Trophoblast cell (in vitro differentiated cells and primary cell): ENCODE measurements around the gene CPNE7.
A peak's percentile ranks its signal among the peaks of the same experiment; 100 is the strongest.

Experiments used
- DNase-seq, 2 donors: peaks; one replicate each; pipeline ENCODE4 v3.0.0-alpha.2; 2016
- H2AFZ ChIP-seq: 2 replicates; pipeline ENCODE4 v1.6.1; 2013; ENCODE audit warnings: low read length, moderate library complexity, mild to moderate bottlenecking; ENCODE audit not compliant: insufficient read depth, poor library complexity
- H2AK5ac ChIP-seq: 2 replicates; pipeline ENCODE4 v1.6.1; 2013; ENCODE audit warnings: mild to moderate bottlenecking, low read length
- H2BK120ac ChIP-seq: 2 replicates; pipeline ENCODE4 v1.6.1; 2013; ENCODE audit warnings: low read length, mild to moderate bottlenecking, moderate library complexity; ENCODE audit not compliant: insufficient read depth, poor library complexity
- H2BK12ac ChIP-seq: 2 replicates; pipeline ENCODE4 v1.6.1; 2013; ENCODE audit warnings: mild to moderate bottlenecking, low read length, moderate library complexity
- H2BK5ac ChIP-seq: 2 replicates; pipeline ENCODE4 v1.6.1; 2013; ENCODE audit warnings: low read length, low read depth, moderate library complexity, mild to moderate bottlenecking; ENCODE audit not compliant: poor library complexity
- H3K14ac ChIP-seq: 2 replicates; pipeline ENCODE4 v1.6.1; 2013; ENCODE audit warnings: mild to moderate bottlenecking, low read length
- H3K18ac ChIP-seq: 2 replicates; pipeline ENCODE4 v1.6.1; 2013; ENCODE audit warnings: mild to moderate bottlenecking, low read length
- H3K23ac ChIP-seq: 2 replicates; pipeline ENCODE4 v1.6.1; 2013; ENCODE audit warnings: low read length
- H3K27ac ChIP-seq: 2 replicates; pipeline ENCODE4 v1.5.1; 2013; ENCODE audit warnings: low read depth, mild to moderate bottlenecking, inconsistent platforms, low read length, moderate library complexity
- H3K27me3 ChIP-seq: 2 replicates; pipeline ENCODE4 v1.6.1; 2013; ENCODE audit warnings: inconsistent platforms, mild to moderate bottlenecking, low read length, moderate library complexity; ENCODE audit not compliant: insufficient read depth
- H3K36me3 ChIP-seq, 2 experiments: 1 replicate in 1 of 2; 2 replicates in 1 of 2; pipeline ENCODE4 v1.6.1; 2013; ENCODE audit warnings: low read length in 2 of 2, mild to moderate bottlenecking in 2 of 2, moderate library complexity in 1 of 2; ENCODE audit not compliant: insufficient read depth in 2 of 2, control insufficient read depth in 1 of 2
- H3K4ac ChIP-seq: 2 replicates; pipeline ENCODE4 v1.6.1; 2013; ENCODE audit warnings: low read depth, mild to moderate bottlenecking, low read length, moderate library complexity
- H3K4me1 ChIP-seq, 2 experiments: 1 replicate in 1 of 2; 2 replicates in 1 of 2; pipeline ENCODE4 v1.6.1; 2013; ENCODE audit warnings: low read length in 2 of 2, mild to moderate bottlenecking in 2 of 2, moderate library complexity in 1 of 2; ENCODE audit not compliant: insufficient read depth in 2 of 2, control insufficient read depth in 1 of 2
- H3K4me2 ChIP-seq: 2 replicates; pipeline ENCODE4 v1.6.1; 2013; ENCODE audit warnings: inconsistent platforms, mild to moderate bottlenecking, low read length, moderate library complexity
- H3K4me3 ChIP-seq: 2 replicates; pipeline ENCODE4 v1.5.1; 2013; ENCODE audit warnings: mild to moderate bottlenecking, low read depth, low read length, inconsistent platforms
- H3K79me1 ChIP-seq: one replicate; pipeline ENCODE4 v1.6.1; 2013; ENCODE audit warnings: low read length
- H3K79me2 ChIP-seq: 2 replicates; pipeline ENCODE4 v1.6.1; 2013; ENCODE audit warnings: low read length, mild to moderate bottlenecking; ENCODE audit not compliant: control insufficient read depth, insufficient read depth, poor library complexity
- H3K9ac ChIP-seq: 2 replicates; pipeline ENCODE4 v1.6.1; 2013; ENCODE audit warnings: mild to moderate bottlenecking, low read length
- H3K9me3 ChIP-seq: 2 replicates; pipeline ENCODE4 v1.6.1; 2013; ENCODE audit warnings: low read depth, mild to moderate bottlenecking, control low read depth, inconsistent platforms, low read length; ENCODE audit not compliant: insufficient read depth
- H4K12ac ChIP-seq: 2 replicates; pipeline ENCODE4 v1.6.1; 2013; ENCODE audit warnings: low read depth, mild to moderate bottlenecking, low read length, moderate library complexity
- H4K8ac ChIP-seq: 2 replicates; pipeline ENCODE4 v1.6.1; 2013; ENCODE audit warnings: low read depth, mild to moderate bottlenecking, low read length, moderate library complexity
- H4K91ac ChIP-seq: one replicate; pipeline ENCODE4 v1.6.1; 2013; ENCODE audit warnings: low read depth, mild to moderate bottlenecking, low read length, moderate library complexity
- WGBS: extraction: QIAGEN DNeasy Blood & Tissue Kit; methylation state at CpG from one replicate; pipeline ENCODE4 v1.1.7; 2013; ENCODE audit warnings: missing lambda C conversion rate; ENCODE audit not compliant: insufficient read length, insufficient coverage; ENCODE audit errors: extremely low coverage; 5-methylcytosine and 5-hydroxymethylcytosine counted together

Gene CPNE7

GRCh38 chr16:89544713-89545043 lies 30.9 kb upstream of the CPNE7 start:
- no peak for DNase-seq
- Histone ChIP-seq H2BK120ac (no peak overlapping the region), H3K27me3 (no peaks in the 10 kb centered on the region), H2AFZ (no peak overlapping the region), H4K12ac (no peak overlapping the region), H3K4me1 (no peaks in the 10 kb centered on the region), H2BK5ac (no peak overlapping the region), H3K14ac (no peak overlapping the region), H3K79me2 (no peaks in the 10 kb centered on the region), H3K9me3 (peaks cover 4% of the 10 kb centered on the region), H3K23ac (no peak overlapping the region), H4K91ac (no peak overlapping the region), H3K27ac (no peak overlapping the region), H3K4me3 (no peak overlapping the region), H3K36me3 (peaks cover 56 to 70% of the 10 kb centered on the region in 2 experiments), H4K8ac (no peak overlapping the region), H3K18ac (no peak overlapping the region), H3K4me2 (no peak overlapping the region), H3K9ac (no peak overlapping the region), H3K4ac (no peak overlapping the region), H2BK12ac (no peak overlapping the region), H3K79me1 (no peaks in the 10 kb centered on the region), H2AK5ac (no peak overlapping the region)
- WGBS = no CpG with 5 or more reads among the region's 13 CpGs

GRCh38 chr16:89545044-89545830 lies 30.3 kb upstream of the CPNE7 start:
- Histone ChIP-seq H3K4ac (no peak overlapping the region), H4K12ac (no peak overlapping the region), H3K79me1 (no peaks in the 10 kb centered on the region), H3K79me2 (no peaks in the 10 kb centered on the region), H2AFZ (no peak overlapping the region), H3K36me3 (peaks cover 60 to 70% of the 10 kb centered on the region in 2 experiments), H2BK5ac (no peak overlapping the region), H3K4me3 (no peak overlapping the region), H4K8ac (no peak overlapping the region), H3K27ac (no peak overlapping the region), H3K23ac (no peak overlapping the region), H2BK120ac (no peak overlapping the region), H3K18ac (no peak overlapping the region), H3K4me2 (no peak overlapping the region), H4K91ac (no peak overlapping the region), H3K9me3 (peaks cover 4% of the 10 kb centered on the region), H3K4me1 (no peaks in the 10 kb centered on the region), H2BK12ac (no peak overlapping the region), H3K9ac (no peak overlapping the region), H2AK5ac (no peak overlapping the region), H3K14ac (no peak overlapping the region), H3K27me3 (no peaks in the 10 kb centered on the region)
- no CpG with 5 or more reads among the region's 17 CpGs for WGBS
- DNase-seq = no peak

GRCh38 chr16:89545831-89546574 lies 29.6 kb upstream of the CPNE7 start:
- no peaks in the 10 kb centered on the region for H3K4me1 ChIP-seq
- no peak overlapping the region for H3K27ac ChIP-seq
- no peaks in the 10 kb centered on the region for H3K79me1 ChIP-seq
- no peak overlapping the region for H2AFZ ChIP-seq
- H3K36me3 ChIP-seq = peaks cover 62 to 72% of the 10 kb centered on the region in 2 experiments
- H3K9ac ChIP-seq = no peak overlapping the region
- no peak overlapping the region for H3K23ac ChIP-seq
- no peak overlapping the region for H3K14ac ChIP-seq
- no peak overlapping the region for H2AK5ac ChIP-seq
- no peak overlapping the region for H3K4me3 ChIP-seq
- H3K27me3 ChIP-seq = no peaks in the 10 kb centered on the region
- H3K4me2 ChIP-seq = no peak overlapping the region
- no peak overlapping the region for H4K8ac ChIP-seq
- WGBS = no CpG with 5 or more reads among the region's 26 CpGs
- H2BK12ac ChIP-seq = no peak overlapping the region
- H3K79me2 ChIP-seq = no peaks in the 10 kb centered on the region
- H2BK5ac ChIP-seq = no peak overlapping the region
- no peak overlapping the region for H3K18ac ChIP-seq
- H3K4ac ChIP-seq = no peak overlapping the region
- peaks cover 3% of the 10 kb centered on the region for H3K9me3 ChIP-seq
- no peak overlapping the region for H4K91ac ChIP-seq
- no peak overlapping the region for H4K12ac ChIP-seq
- H2BK120ac ChIP-seq = no peak overlapping the region
- DNase-seq = no peak

GRCh38 chr16:89546781-89547180 lies 28.8 kb upstream of the CPNE7 start:
- no peak overlapping the region for H3K23ac ChIP-seq
- no peak overlapping the region for H4K8ac ChIP-seq
- H3K27me3 ChIP-seq = no peaks in the 10 kb centered on the region
- no peak overlapping the region for H2AK5ac ChIP-seq
- H3K4me3 ChIP-seq = no peak overlapping the region
- no peak overlapping the region for H2BK12ac ChIP-seq
- no peak overlapping the region for H3K9ac ChIP-seq
- H4K91ac ChIP-seq = no peak overlapping the region
- peaks cover 3% of the 10 kb centered on the region for H3K9me3 ChIP-seq
- no peak overlapping the region for H2AFZ ChIP-seq
- H3K4me1 ChIP-seq = no peaks in the 10 kb centered on the region
- H2BK120ac ChIP-seq = no peak overlapping the region
- H4K12ac ChIP-seq = peak overlapping the region; percentile 16
- H3K27ac ChIP-seq = no peak overlapping the region
- no peak for DNase-seq
- H3K4me2 ChIP-seq = no peak overlapping the region
- peaks cover 60 to 69% of the 10 kb centered on the region in 2 experiments for H3K36me3 ChIP-seq
- WGBS = no CpG with 5 or more reads among the region's 19 CpGs
- H3K79me2 ChIP-seq = no peaks in the 10 kb centered on the region
- no peaks in the 10 kb centered on the region for H3K79me1 ChIP-seq
- no peak overlapping the region for H2BK5ac ChIP-seq
- no peak overlapping the region for H3K18ac ChIP-seq
- no peak overlapping the region for H3K4ac ChIP-seq
- no peak overlapping the region for H3K14ac ChIP-seq
